SK-N-SH treated with all-trans-retinoic acid at 6 μM for 48 hours (cell line): Measurements from ENCODE around the gene SP7.
A peak's percentile ranks its signal among the peaks of the same experiment; 100 is the strongest.

Experiments used
- ATAC-seq: fragments of 200-7000 bp; cut with Tn5 transposase; 3 replicates; pipeline ENCODE4 v1.9.1; 2020; ENCODE audit warnings: mild to moderate bottlenecking, moderate library complexity
- ARNTL ChIP-seq: fragments of 450-650 bp; formaldehyde crosslinking; IDR thresholded peaks from 2 replicates; pipeline ENCODE4 v1.5.0; 2020; ENCODE audit warnings: low read depth, mild to moderate bottlenecking, moderate library complexity, borderline replicate concordance
- BACH2 ChIP-seq: fragments of 250-450 bp; sonication (Bioruptor Pico); IDR thresholded peaks from 2 replicates; pipeline ENCODE4 v1.9.0; 2021; ENCODE audit warnings: mild to moderate bottlenecking, borderline replicate concordance
- CSDC2 ChIP-seq: fragments of 250-450 bp; sonication (Bioruptor Pico); IDR thresholded peaks from 2 replicates; pipeline ENCODE4 v1.5.0; 2020; ENCODE audit warnings: mild to moderate bottlenecking, moderate library complexity
- ESRRG ChIP-seq: fragments of 250-450 bp; sonication (Bioruptor Pico); IDR thresholded peaks from 2 replicates; pipeline ENCODE4 v1.6.1; 2021; ENCODE audit warnings: mild to moderate bottlenecking
- ISL1 ChIP-seq: fragments of 250-450 bp; sonication (Bioruptor Pico); IDR thresholded peaks from 2 replicates; pipeline ENCODE4 v2.1.2; 2022; ENCODE audit warnings: mild to moderate bottlenecking, moderate library complexity
- OSR1 ChIP-seq: fragments of 250-450 bp; sonication (Bioruptor Pico); IDR thresholded peaks from 2 replicates; pipeline ENCODE4 v1.8.0; 2022; ENCODE audit warnings: moderate library complexity, mild to moderate bottlenecking, inconsistent platforms
- PPARA ChIP-seq: fragments of 250-450 bp; sonication (Bioruptor Pico); IDR thresholded peaks from 2 replicates; pipeline ENCODE4 v1.5.0; 2020; ENCODE audit warnings: mild to moderate bottlenecking, borderline replicate concordance
- RARB ChIP-seq: fragments of 250-450 bp; sonication (Bioruptor Pico); IDR thresholded peaks from 2 replicates; pipeline ENCODE4 v1.8.0; 2021; ENCODE audit warnings: mild to moderate bottlenecking, moderate library complexity
- SNAI2 ChIP-seq: fragments of 250-450 bp; sonication (Bioruptor Pico); IDR thresholded peaks from 2 replicates; pipeline ENCODE4 v1.5.0; 2020; ENCODE audit warnings: mild to moderate bottlenecking, moderate library complexity
- TCF4 ChIP-seq: fragments of 250-450 bp; sonication (Bioruptor Pico); IDR thresholded peaks from 2 replicates; pipeline ENCODE4 v1.8.0; 2021; ENCODE audit warnings: mild to moderate bottlenecking, moderate library complexity, borderline replicate concordance
- TOX ChIP-seq: fragments of 250-450 bp; sonication (Bioruptor Pico); IDR thresholded peaks from 2 replicates; pipeline ENCODE4 v1.8.0; 2021; ENCODE audit warnings: mild to moderate bottlenecking, moderate library complexity, borderline replicate concordance
- ZC3H10 ChIP-seq: fragments of 250-450 bp; sonication (Bioruptor Pico); IDR thresholded peaks from 2 replicates; pipeline ENCODE4 v1.5.1; 2021; ENCODE audit warnings: mild to moderate bottlenecking, moderate library complexity
- ZFP30 ChIP-seq: fragments of 450-650 bp; formaldehyde crosslinking; IDR thresholded peaks from 2 replicates; pipeline ENCODE4 v1.5.0; 2022; ENCODE audit warnings: mild to moderate bottlenecking, moderate library complexity
- ZNF8 ChIP-seq: fragments of 450-650 bp; formaldehyde crosslinking; IDR thresholded peaks from 2 replicates; pipeline ENCODE4 v1.5.0; 2020; ENCODE audit warnings: mild to moderate bottlenecking, moderate library complexity
- TF ChIP-seq, protein P1 (sequence below): fragments of 250-450 bp; sonication (Bioruptor Pico); IDR thresholded peaks from 2 replicates; pipeline ENCODE4 v1.5.1; 2020; ENCODE audit warnings: low read depth, mild to moderate bottlenecking, moderate library complexity
- TF ChIP-seq, protein P2 (sequence below): fragments of 250-450 bp; sonication (Bioruptor Pico); IDR thresholded peaks from 2 replicates; pipeline ENCODE4 v1.5.0; 2020; ENCODE audit warnings: mild to moderate bottlenecking, moderate library complexity
- TF ChIP-seq, protein P3 (sequence below): fragments of 250-450 bp; sonication (Bioruptor Pico); IDR thresholded peaks from 2 replicates; pipeline ENCODE4 v1.8.0; 2020; ENCODE audit warnings: mild to moderate bottlenecking, moderate library complexity, borderline replicate concordance
- TF ChIP-seq, protein P4 (sequence below): fragments of 250-450 bp; sonication (Bioruptor Pico); IDR thresholded peaks from 2 replicates; pipeline ENCODE4 v1.8.0; 2021; ENCODE audit warnings: low read depth, mild to moderate bottlenecking, moderate library complexity, borderline replicate concordance

Gene SP7

DNA sequence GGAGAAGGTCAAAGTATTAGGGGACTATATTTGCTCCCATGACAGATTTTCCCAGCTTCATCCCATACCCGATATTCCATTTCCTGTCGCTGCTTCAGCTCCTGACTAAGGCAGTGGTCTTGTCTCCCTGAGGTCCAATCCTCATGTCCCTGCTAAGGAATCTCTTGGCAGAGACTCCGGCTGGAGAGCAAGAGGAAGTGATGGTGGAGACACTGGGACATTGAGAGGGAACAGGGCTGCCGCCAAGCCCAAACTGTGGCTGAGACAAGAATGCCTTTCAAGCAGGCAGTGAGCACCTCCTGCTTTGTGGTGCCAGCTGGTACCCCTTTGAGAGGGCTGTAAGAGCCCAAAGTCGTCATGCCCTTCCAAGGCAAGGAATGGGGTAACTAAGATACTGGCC, 5.5 kb downstream of the SP7 start (continued):
- no peak for TF ChIP-seq RARB (CRISPR knock-in tag)
- no peak for TF ChIP-seq TCF4 (CRISPR knock-in tag)
- TF ChIP-seq CSDC2 (CRISPR knock-in tag), result no peak
- TF ChIP-seq, protein P1, sequence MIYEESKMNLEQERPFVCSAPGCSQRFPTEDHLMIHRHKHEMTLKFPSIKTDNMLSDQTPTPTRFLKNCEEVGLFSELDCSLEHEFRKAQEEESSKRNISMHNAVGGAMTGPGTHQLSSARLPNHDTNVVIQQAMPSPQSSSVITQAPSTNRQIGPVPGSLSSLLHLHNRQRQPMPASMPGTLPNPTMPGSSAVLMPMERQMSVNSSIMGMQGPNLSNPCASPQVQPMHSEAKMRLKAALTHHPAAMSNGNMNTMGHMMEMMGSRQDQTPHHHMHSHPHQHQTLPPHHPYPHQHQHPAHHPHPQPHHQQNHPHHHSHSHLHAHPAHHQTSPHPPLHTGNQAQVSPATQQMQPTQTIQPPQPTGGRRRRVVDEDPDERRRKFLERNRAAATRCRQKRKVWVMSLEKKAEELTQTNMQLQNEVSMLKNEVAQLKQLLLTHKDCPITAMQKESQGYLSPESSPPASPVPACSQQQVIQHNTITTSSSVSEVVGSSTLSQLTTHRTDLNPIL (CRISPR knock-in tag), result no peak
- no peak for TF ChIP-seq BACH2 (CRISPR knock-in tag)
- TF ChIP-seq, all 23 proteins: peak for 0

DNA sequence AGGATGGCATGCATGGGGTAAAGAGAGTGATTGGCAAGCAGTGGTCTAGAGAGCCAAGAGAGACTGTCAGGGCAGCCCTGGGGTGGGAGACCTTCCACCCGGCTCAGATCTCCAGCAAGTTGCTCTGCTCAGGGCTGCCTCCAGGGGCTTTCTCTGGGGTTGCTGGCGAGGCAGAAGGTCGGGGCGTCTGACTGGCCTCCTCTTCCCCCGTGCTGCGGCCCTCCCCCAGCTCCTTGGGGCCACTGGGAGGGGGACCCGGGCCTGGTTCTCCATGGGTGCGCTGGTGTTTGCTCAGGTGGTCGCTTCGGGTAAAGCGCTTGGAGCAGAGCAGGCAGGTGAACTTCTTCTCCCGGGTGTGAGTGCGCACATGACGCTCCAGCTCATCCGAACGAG, 8.1 kb downstream of the SP7 start:
- TF ChIP-seq SNAI2 (CRISPR knock-in tag) (no peak), ZFP30 (CRISPR knock-in tag) (no peak), BACH2 (CRISPR knock-in tag) (no peak), ZC3H10 (CRISPR knock-in tag) (no peak), ZNF8 (CRISPR knock-in tag) (no peak), OSR1 (CRISPR knock-in tag) (no peak), ARNTL (CRISPR knock-in tag) (no peak), ISL1 (CRISPR knock-in tag) (no peak), TOX (no peak), ESRRG (CRISPR knock-in tag) (no peak), RARB (CRISPR knock-in tag) (no peak)
- TF ChIP-seq, protein P2, sequence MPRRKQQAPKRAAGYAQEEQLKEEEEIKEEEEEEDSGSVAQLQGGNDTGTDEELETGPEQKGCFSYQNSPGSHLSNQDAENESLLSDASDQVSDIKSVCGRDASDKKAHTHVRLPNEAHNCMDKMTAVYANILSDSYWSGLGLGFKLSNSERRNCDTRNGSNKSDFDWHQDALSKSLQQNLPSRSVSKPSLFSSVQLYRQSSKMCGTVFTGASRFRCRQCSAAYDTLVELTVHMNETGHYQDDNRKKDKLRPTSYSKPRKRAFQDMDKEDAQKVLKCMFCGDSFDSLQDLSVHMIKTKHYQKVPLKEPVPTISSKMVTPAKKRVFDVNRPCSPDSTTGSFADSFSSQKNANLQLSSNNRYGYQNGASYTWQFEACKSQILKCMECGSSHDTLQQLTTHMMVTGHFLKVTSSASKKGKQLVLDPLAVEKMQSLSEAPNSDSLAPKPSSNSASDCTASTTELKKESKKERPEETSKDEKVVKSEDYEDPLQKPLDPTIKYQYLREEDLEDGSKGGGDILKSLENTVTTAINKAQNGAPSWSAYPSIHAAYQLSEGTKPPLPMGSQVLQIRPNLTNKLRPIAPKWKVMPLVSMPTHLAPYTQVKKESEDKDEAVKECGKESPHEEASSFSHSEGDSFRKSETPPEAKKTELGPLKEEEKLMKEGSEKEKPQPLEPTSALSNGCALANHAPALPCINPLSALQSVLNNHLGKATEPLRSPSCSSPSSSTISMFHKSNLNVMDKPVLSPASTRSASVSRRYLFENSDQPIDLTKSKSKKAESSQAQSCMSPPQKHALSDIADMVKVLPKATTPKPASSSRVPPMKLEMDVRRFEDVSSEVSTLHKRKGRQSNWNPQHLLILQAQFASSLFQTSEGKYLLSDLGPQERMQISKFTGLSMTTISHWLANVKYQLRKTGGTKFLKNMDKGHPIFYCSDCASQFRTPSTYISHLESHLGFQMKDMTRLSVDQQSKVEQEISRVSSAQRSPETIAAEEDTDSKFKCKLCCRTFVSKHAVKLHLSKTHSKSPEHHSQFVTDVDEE (CRISPR knock-in tag), result no peak
- TF ChIP-seq, protein P3, sequence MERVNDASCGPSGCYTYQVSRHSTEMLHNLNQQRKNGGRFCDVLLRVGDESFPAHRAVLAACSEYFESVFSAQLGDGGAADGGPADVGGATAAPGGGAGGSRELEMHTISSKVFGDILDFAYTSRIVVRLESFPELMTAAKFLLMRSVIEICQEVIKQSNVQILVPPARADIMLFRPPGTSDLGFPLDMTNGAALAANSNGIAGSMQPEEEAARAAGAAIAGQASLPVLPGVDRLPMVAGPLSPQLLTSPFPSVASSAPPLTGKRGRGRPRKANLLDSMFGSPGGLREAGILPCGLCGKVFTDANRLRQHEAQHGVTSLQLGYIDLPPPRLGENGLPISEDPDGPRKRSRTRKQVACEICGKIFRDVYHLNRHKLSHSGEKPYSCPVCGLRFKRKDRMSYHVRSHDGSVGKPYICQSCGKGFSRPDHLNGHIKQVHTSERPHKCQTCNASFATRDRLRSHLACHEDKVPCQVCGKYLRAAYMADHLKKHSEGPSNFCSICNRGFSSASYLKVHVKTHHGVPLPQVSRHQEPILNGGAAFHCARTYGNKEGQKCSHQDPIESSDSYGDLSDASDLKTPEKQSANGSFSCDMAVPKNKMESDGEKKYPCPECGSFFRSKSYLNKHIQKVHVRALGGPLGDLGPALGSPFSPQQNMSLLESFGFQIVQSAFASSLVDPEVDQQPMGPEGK (CRISPR knock-in tag), result no peak
- TF ChIP-seq, protein P1 (CRISPR knock-in tag), result no peak
- TF ChIP-seq, protein P4, sequence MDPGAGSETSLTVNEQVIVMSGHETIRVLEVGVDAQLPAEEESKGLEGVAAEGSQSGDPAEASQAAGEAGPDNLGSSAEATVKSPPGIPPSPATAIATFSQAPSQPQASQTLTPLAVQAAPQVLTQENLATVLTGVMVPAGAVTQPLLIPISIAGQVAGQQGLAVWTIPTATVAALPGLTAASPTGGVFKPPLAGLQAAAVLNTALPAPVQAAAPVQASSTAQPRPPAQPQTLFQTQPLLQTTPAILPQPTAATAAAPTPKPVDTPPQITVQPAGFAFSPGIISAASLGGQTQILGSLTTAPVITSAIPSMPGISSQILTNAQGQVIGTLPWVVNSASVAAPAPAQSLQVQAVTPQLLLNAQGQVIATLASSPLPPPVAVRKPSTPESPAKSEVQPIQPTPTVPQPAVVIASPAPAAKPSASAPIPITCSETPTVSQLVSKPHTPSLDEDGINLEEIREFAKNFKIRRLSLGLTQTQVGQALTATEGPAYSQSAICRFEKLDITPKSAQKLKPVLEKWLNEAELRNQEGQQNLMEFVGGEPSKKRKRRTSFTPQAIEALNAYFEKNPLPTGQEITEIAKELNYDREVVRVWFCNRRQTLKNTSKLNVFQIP (CRISPR knock-in tag), result no peak
- ATAC-seq, result no peak

DNA sequence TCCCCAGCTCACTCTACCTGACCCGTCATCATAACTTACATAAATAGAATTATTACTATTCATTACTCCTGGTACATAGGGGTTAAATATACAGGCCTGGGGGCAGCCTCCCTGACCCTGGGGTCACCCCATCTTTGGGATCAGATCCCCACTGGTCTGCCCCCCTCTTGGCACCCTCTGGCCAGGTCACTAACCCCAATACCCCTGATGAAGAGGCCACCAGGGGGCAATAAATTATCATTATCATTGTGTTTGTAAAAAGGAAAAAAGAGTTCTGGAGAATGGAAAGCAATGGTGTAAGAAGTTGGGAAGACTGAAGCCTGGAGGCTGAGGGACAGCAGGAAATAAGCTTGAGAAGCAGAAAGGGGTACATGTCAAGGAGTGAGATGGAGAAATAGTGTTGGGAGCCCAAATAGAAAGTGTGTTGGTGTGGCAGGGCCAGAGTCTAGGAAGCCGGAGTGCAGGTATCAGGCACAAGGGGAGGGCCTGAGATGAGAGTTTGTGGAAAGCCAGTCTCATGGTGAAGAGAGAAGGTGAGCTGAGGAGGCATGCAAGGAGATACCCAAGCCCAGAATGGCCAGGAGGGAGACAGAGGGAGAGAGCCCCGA, 8.6 kb downstream of the SP7 start:
- TF ChIP-seq PPARA (CRISPR knock-in tag), result no peak
- no peak for TF ChIP-seq ARNTL (CRISPR knock-in tag)
- TF ChIP-seq ZFP30 (CRISPR knock-in tag), result peak; percentile 30; the same call in 1 of the 2 replicates
- TF ChIP-seq, protein P4 (CRISPR knock-in tag), result no peak
- ATAC-seq, result no peak
